ENCODE measurements around the gene ADIPOR2.

GRCh38 chr12:1777798-1778197 is 86.9 kb downstream of the ADIPOR2 start:
- no peak for TF ChIP-seq HNF4A (conservative IDR thresholded peaks at IDR 0.05)
- no peak for TF ChIP-seq SP1 (IDR thresholded peaks at IDR 0.05)
- no peak for TF ChIP-seq REST (IDR thresholded peaks at IDR 0.05)
- no peak for TF ChIP-seq CTCF (IDR thresholded peaks at IDR 0.05; ENCODE audit: low read depth, low read length, missing input control)
- no peak for TF ChIP-seq MAX (IDR thresholded peaks at IDR 0.05)
- no peak for TF ChIP-seq JUND (IDR thresholded peaks at IDR 0.05)
- TF ChIP-seq RAD21 (IDR thresholded peaks at IDR 0.05) = no peak
- no peak for TF ChIP-seq ZBTB33 (IDR thresholded peaks at IDR 0.05)
- no peak for TF ChIP-seq TAF1 (conservative IDR thresholded peaks at IDR 0.05)
- no peak for TF ChIP-seq GABPA (IDR thresholded peaks at IDR 0.05 in 1 of 2, conservative IDR thresholded peaks at IDR 0.05 in 1 of 2)
- no peak for TF ChIP-seq FOXA1 (IDR thresholded peaks at IDR 0.05)
